Tibial nerve (tissue), 4 donors: Measurements from ENCODE around the gene NSD1.
A peak's percentile ranks its signal among the peaks of the same experiment; 100 is the strongest.

Source experiments
- CTCF ChIP-seq, 5 experiments: fragments of 200-600 bp in 3 of 5; fragments of 450-650 bp in 2 of 5; sonication (generic) in 3 of 5; IDR thresholded peaks; one replicate each; pipeline ENCODE4 v1.5.1; 2016 to 2019; ENCODE audit warnings: antibody characterized with exemption in 5 of 5, mild to moderate bottlenecking in 3 of 5, moderate library complexity in 2 of 5
- EP300 ChIP-seq, 2 donors: sonication (generic); formaldehyde crosslinking; IDR thresholded peaks; one replicate each; pipeline ENCODE4 v1.6.1; 2017; ENCODE audit warnings: antibody characterized with exemption in 2 of 2, mild to moderate bottlenecking in 1 of 2
- POLR2A ChIP-seq, 2 donors: fragments of 450-650 bp; IDR thresholded peaks; one replicate each; pipeline ENCODE4 v1.6.1; 2017; ENCODE audit warnings: antibody characterized with exemption in 2 of 2, mild to moderate bottlenecking in 2 of 2, moderate library complexity in 2 of 2

- TF ChIP-seq CTCF (IDR thresholded peaks at IDR 0.05) (peak in 1 of 5 experiments; percentile 28), POLR2A (IDR thresholded peaks at IDR 0.05) (peak; percentile 76 to 77), EP300 (IDR thresholded peaks at IDR 0.05) (peak in 1 of 2 donors; percentile 72)
Measured at GRCh38 chr5:177133096-177133852, at the start of gene NSD1.
